Hepatocyte (in vitro differentiated cells): Measurements from ENCODE around the gene MAPK8IP3.

Experiments used
- CTCF ChIP-seq: fragments of 200-600 bp; sonication (generic); IDR thresholded peaks from 2 replicates; pipeline ENCODE4 v1.5.1; 2016; ENCODE audit warnings: antibody characterized with exemption, mild to moderate bottlenecking; ENCODE audit not compliant: poor library complexity
- EZH2 ChIP-seq: fragments of 200-600 bp; sonication (generic); IDR thresholded peaks from 2 replicates; pipeline ENCODE4 v1.6.1; 2016; ENCODE audit warnings: antibody characterized with exemption, mild to moderate bottlenecking, borderline replicate concordance

- no peak for TF ChIP-seq CTCF
- TF ChIP-seq EZH2: no peak
Measured at GRCh38 chr16:1810536-1810935, 104.5 kb downstream of the MAPK8IP3 start.
